HG03064 (cell line): ENCODE measurements around the gene AUTS2.

Source experiments
- ATAC-seq: cut with Tn5 transposase; IDR thresholded peaks from one replicate; pipeline ENCODE4 v1.9.1; 2021; ENCODE audit warnings: low read depth; ENCODE audit not compliant: unreplicated experiment

The AUTS2 gene

GRCh38 chr7:70040970-70041766 is 442.9 kb downstream of the AUTS2 start:
- no peak for ATAC-seq

GRCh38 chr7:70042533-70042932 is 444.3 kb downstream of the AUTS2 start:
- no peak for ATAC-seq

- no peak for ATAC-seq
These were observed 444.8 kb downstream of the AUTS2 start for GRCh38 chr7:70043015-70043538.

- no peak for ATAC-seq
These were observed 445.8 kb downstream of the AUTS2 start for GRCh38 chr7:70044064-70044463.

- ATAC-seq: no peak
These were observed 446.2 kb downstream of the AUTS2 start for GRCh38 chr7:70044525-70044924.

- ATAC-seq: no peak
These were observed 446.7 kb downstream of the AUTS2 start for GRCh38 chr7:70044981-70045380.

- no peak for ATAC-seq
These were observed 449.1 kb downstream of the AUTS2 start for GRCh38 chr7:70047384-70047783.

GRCh38 chr7:70047891-70048448 is 449.7 kb downstream of the AUTS2 start:
- ATAC-seq: no peak

GRCh38 chr7:70051726-70052125 is 453.5 kb downstream of the AUTS2 start:
- no peak for ATAC-seq

GRCh38 chr7:70052691-70053090 is 454.4 kb downstream of the AUTS2 start:
- no peak for ATAC-seq

- no peak for ATAC-seq
These were observed 455.1 kb downstream of the AUTS2 start for GRCh38 chr7:70053421-70053820.

GRCh38 chr7:70053989-70054388 is 455.7 kb downstream of the AUTS2 start:
- no peak for ATAC-seq

- no peak for ATAC-seq
These were observed 458.1 kb downstream of the AUTS2 start for GRCh38 chr7:70056363-70056762.

GRCh38 chr7:70060298-70061068 is 462.2 kb downstream of the AUTS2 start:
- ATAC-seq: no peak

GRCh38 chr7:70063371-70063770 is 465.1 kb downstream of the AUTS2 start:
- no peak for ATAC-seq

- no peak for ATAC-seq
These were observed 465.7 kb downstream of the AUTS2 start for GRCh38 chr7:70063927-70064326.

GRCh38 chr7:70066844-70067243 is 468.6 kb downstream of the AUTS2 start:
- no peak for ATAC-seq

- no peak for ATAC-seq
These were observed 470.3 kb downstream of the AUTS2 start for GRCh38 chr7:70068531-70068930.

- ATAC-seq: no peak
These were observed 471.7 kb downstream of the AUTS2 start for GRCh38 chr7:70069977-70070376.

- ATAC-seq: no peak
These were observed 473.5 kb downstream of the AUTS2 start for GRCh38 chr7:70071766-70072165.

- no peak for ATAC-seq
These were observed 473.9 kb downstream of the AUTS2 start for GRCh38 chr7:70072220-70072619.
